Panc1 (cell line): ENCODE results near the gene IL2RA. TPM values are rescaled to one million over a fixed set of nuclear protein-coding genes. Genes with fewer than 3 reads are reported as not detected.

Source experiments
- ATAC-seq: fragments of 200-7000 bp; cut with Tn5 transposase; 2 replicates; pipeline ENCODE4 v1.9.1; 2020; ENCODE audit warnings: mild to moderate bottlenecking, moderate library complexity
- BruUV-seq: library from RNA; stranded (reverse); fragments of 400-500 nt; replicated peaks from 2 replicates; lab custom pipeline; 2021; lab: Mats Ljungman, UMichigan
- CTCF ChIA-PET: fragments of 300-600 bp; sonication (Branson Sonifier 250); formaldehyde crosslinking; loops from one replicate; lab custom pipeline; 2022; ENCODE audit warnings: antibody characterized with exemption; lab: Charles Lee
- POLR2A ChIA-PET: fragments of 300-600 bp; sonication (Branson Sonifier 250); formaldehyde crosslinking; loops from one replicate; lab custom pipeline; 2022; ENCODE audit warnings: antibody characterized with exemption; lab: Charles Lee
- DNase-seq: peaks from one replicate; pipeline ENCODE4 v3.0.0-alpha.2; 2010; ENCODE audit warnings: low read depth, low spot score
- H3K27ac ChIP-seq: 2 replicates; pipeline ENCODE4 v1.5.1; 2011; ENCODE audit warnings: mild to moderate bottlenecking, low read length, inconsistent platforms
- H3K27me3 ChIP-seq: fragments of 200-500 bp; sonication (Bioruptor generic); 2 replicates; pipeline ENCODE4 v1.6.0; 2014; ENCODE audit warnings: low read length, inconsistent platforms; ENCODE audit not compliant: control insufficient read depth, insufficient read depth
- H3K36me3 ChIP-seq: fragments of 200-500 bp; sonication (Bioruptor generic); 2 replicates; pipeline ENCODE4 v1.5.1; 2014; ENCODE audit warnings: inconsistent platforms, mild to moderate bottlenecking, low read length, moderate library complexity; ENCODE audit not compliant: control insufficient read depth, insufficient read depth
- H3K4me1 ChIP-seq: 2 replicates; pipeline ENCODE4 v1.5.1; 2011; ENCODE audit warnings: inconsistent platforms, mild to moderate bottlenecking, low read length, moderate library complexity; ENCODE audit not compliant: control insufficient read depth, insufficient read depth
- H3K4me3 ChIP-seq, 2 experiments: 2 replicates each; pipeline ENCODE4 v1.5.1; 2011 to 2012; ENCODE audit warnings: low read depth in 2 of 2, low read length in 2 of 2, mild to moderate bottlenecking in 2 of 2, inconsistent platforms in 1 of 2, moderate library complexity in 1 of 2
- H3K9me3 ChIP-seq: fragments of 200-500 bp; sonication (Bioruptor generic); 2 replicates; pipeline ENCODE4 v1.5.1; 2014; ENCODE audit warnings: low read depth, mild to moderate bottlenecking, inconsistent platforms, low read length, moderate library complexity; ENCODE audit not compliant: control insufficient read depth, insufficient read depth
- POLR2AphosphoS5 ChIP-seq: IDR thresholded peaks from 2 replicates; pipeline ENCODE4 v1.6.1; 2012; ENCODE audit warnings: mild to moderate bottlenecking, low read depth, low read length, moderate library complexity
- REST ChIP-seq, 2 experiments: IDR thresholded peaks; 2 replicates each; pipeline ENCODE4 v1.6.1; 2011 to 2012; ENCODE audit warnings: low read depth in 2 of 2, control low read depth in 1 of 2, low read length in 1 of 2, mild to moderate bottlenecking in 1 of 2, moderate library complexity in 1 of 2; ENCODE audit not compliant: insufficient read depth in 1 of 2
- SIN3A ChIP-seq: IDR thresholded peaks from 2 replicates; pipeline ENCODE4 v1.6.1; 2012; ENCODE audit warnings: low read depth, mild to moderate bottlenecking, low read length, moderate library complexity, borderline replicate concordance; ENCODE audit not compliant: insufficient read depth
- TCF7L2 ChIP-seq: IDR thresholded peaks from 2 replicates; pipeline ENCODE4 v1.6.1; 2011; ENCODE audit warnings: mild to moderate bottlenecking, low read depth, low read length, inconsistent platforms
- in situ Hi-C: cut with HindIII; loops from 2 replicates; pipeline ENCODE4 v1.10.0; 2016; ENCODE audit warnings: low sequenced_read_pairs, low pct_unique_long_range_greater_than_20kb
- intact Hi-C: fragments of 100-400 bp; cut with micrococcal nuclease; formaldehyde crosslinking; loops from one replicate; pipeline ENCODE4 v1.10.0; 2022; ENCODE audit not compliant: unreplicated experiment
- total RNA-seq: library from RNA; stranded (reverse); gene quantifications from one replicate; pipeline ENCODE4 v1.2.1, GENCODE V29; 2021; ENCODE audit not compliant: unreplicated experiment
- TF ChIP-seq, protein P1 (sequence below): fragments of 450-650 bp; IDR thresholded peaks from 2 replicates; pipeline ENCODE4 v1.5.1; 2017; ENCODE audit warnings: mild to moderate bottlenecking

IL2RA gene
- total RNA-seq, 1 experiment from 2014 or later: 0.33 TPM

DNA sequence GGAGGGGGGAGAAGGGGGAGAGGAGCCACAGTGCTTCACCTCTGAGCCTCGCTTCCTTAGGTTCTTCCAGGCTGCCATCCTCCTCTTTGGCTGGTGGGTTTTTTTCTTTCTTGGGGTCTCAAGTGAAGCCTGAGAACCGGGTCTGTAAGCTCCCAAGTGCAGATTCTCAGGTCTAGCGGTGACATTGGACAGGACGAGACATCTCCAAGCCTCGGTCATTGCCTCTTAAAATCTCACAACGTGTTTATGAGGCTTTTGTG, 84.0 kb downstream of the IL2RA start:
- POLR2A ChIA-PET: no interaction called here
- Histone ChIP-seq H3K4me3 (peak overlapping the region; percentile 66 to 71), H3K36me3 (no peaks in the 10 kb centered on the region), H3K27me3 (no peaks in the 10 kb centered on the region), H3K9me3 (no peaks in the 10 kb centered on the region), H3K4me1 (peaks cover 6% of the 10 kb centered on the region; the same call in 1 of the 2 replicates), H3K27ac (peak overlapping the region; percentile 31; the same call in 1 of the 2 replicates)
- BruUV-seq: no TSS peak
- intact Hi-C loops (no loop called here), in situ Hi-C loops (no loop called here)
- TF ChIP-seq SIN3A: no peak
- TF ChIP-seq POLR2AphosphoS5: no peak
- TF ChIP-seq, protein P1, sequence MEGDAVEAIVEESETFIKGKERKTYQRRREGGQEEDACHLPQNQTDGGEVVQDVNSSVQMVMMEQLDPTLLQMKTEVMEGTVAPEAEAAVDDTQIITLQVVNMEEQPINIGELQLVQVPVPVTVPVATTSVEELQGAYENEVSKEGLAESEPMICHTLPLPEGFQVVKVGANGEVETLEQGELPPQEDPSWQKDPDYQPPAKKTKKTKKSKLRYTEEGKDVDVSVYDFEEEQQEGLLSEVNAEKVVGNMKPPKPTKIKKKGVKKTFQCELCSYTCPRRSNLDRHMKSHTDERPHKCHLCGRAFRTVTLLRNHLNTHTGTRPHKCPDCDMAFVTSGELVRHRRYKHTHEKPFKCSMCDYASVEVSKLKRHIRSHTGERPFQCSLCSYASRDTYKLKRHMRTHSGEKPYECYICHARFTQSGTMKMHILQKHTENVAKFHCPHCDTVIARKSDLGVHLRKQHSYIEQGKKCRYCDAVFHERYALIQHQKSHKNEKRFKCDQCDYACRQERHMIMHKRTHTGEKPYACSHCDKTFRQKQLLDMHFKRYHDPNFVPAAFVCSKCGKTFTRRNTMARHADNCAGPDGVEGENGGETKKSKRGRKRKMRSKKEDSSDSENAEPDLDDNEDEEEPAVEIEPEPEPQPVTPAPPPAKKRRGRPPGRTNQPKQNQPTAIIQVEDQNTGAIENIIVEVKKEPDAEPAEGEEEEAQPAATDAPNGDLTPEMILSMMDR: 0 out of 2 replicates have a peak, but pooled peaks have one; percentile 19
- CTCF ChIA-PET: interaction anchor here (0.5 kb wide), 1 partner anchor 165 kb away, joined by 7 read pairs; no protein-coding TSS in a partner anchor
- no peak for DNase-seq
- no peak; the same call in 1 of the 2 replicates for ATAC-seq

- peak within 1 kb of the TSS; percentile 91 for H3K27ac ChIP-seq
- CTCF ChIA-PET: interaction anchor here (0.5 kb wide), 1 partner anchor 165 kb away, joined by 7 read pairs; no protein-coding TSS in a partner anchor
Observed at GRCh38 chr10:5977471-5978229, 84.5 kb downstream of the IL2RA start, which contains the start of gene IL15RA. IL15RA (minus strand) TSS chr10:5977543; CDS start chr10:5977492, 51 bp downstream.

More at GRCh38 chr10:5977471-5978229, 84.5 kb downstream of the IL2RA start, which contains the start of gene IL15RA:
- H3K27me3 ChIP-seq: no peaks in the 10 kb centered on the region
- intact Hi-C loops: no loop called here
- POLR2A ChIA-PET: no interaction called here
- no peaks in the 10 kb centered on the region for H3K9me3 ChIP-seq
- H3K36me3 ChIP-seq: no peaks in the 10 kb centered on the region
- no TSS peak for BruUV-seq
- peaks cover 8% of the 10 kb centered on the region for H3K4me1 ChIP-seq
- H3K4me3 ChIP-seq: peak within 1 kb of the TSS; percentile 66 to 71
- peak; percentile 84 for ATAC-seq
- TF ChIP-seq TCF7L2 (no peak), SIN3A (peak; percentile 45; the same call in 1 of the 2 replicates), POLR2AphosphoS5 (no peak), REST (IDR thresholded peaks at IDR 0.05; ENCODE audit: insufficient read depth in 1 of 2, low read depth in 2 of 2, low read length in 1 of 2) (no peak)
- TF ChIP-seq, protein P1: peak; percentile 53
- in situ Hi-C loops: no loop called here
- DNase-seq: no peak
